H4 (cell line): Measurements from ENCODE around the gene NOTUM. TPM values are rescaled to one million over a fixed set of nuclear protein-coding genes. Genes with fewer than 3 reads are reported as not detected.

Experiments used
- DNase-seq: peaks from one replicate; pipeline ENCODE4 v3.0.0-alpha.2; 2015; ENCODE audit warnings: low spot score
- total RNA-seq: library from RNA; depleted of rRNA; stranded (reverse); fragments of >200 nt; shearing (Covaris generic); gene quantifications from 2 replicates; pipeline ENCODE4 v1.2.3, GENCODE V29; 2014

The NOTUM gene
- total RNA-seq, 1 experiment from 2014 or later = 0.45 TPM

GRCh38 chr17:81996232-81996756 lies 35.3 kb upstream of the NOTUM start:
- DNase-seq = no peak

GRCh38 chr17:81995463-81996231 lies 34.7 kb upstream of the NOTUM start:
- no peak for DNase-seq

GRCh38 chr17:81994593-81995462 lies 33.8 kb upstream of the NOTUM start:
- DNase-seq = no peak

- no peak for DNase-seq
Measured at GRCh38 chr17:81993729-81994592, 33.0 kb upstream of the NOTUM start.

GRCh38 chr17:81992306-81993102 lies 31.5 kb upstream of the NOTUM start:
- DNase-seq = no peak

GRCh38 chr17:81991684-81992305 lies 30.8 kb upstream of the NOTUM start:
- DNase-seq = peak; percentile 91

GRCh38 chr17:81990836-81991683 lies 30.1 kb upstream of the NOTUM start:
- DNase-seq = no peak

GRCh38 chr17:81987161-81987770 lies 26.3 kb upstream of the NOTUM start:
- no peak for DNase-seq

GRCh38 chr17:81986606-81987005 lies 25.6 kb upstream of the NOTUM start:
- no peak for DNase-seq

- DNase-seq = no peak
Measured at GRCh38 chr17:81984773-81985410, 23.9 kb upstream of the NOTUM start.

GRCh38 chr17:81983639-81984373 lies 22.8 kb upstream of the NOTUM start:
- DNase-seq = no peak

GRCh38 chr17:81983011-81983638 lies 22.1 kb upstream of the NOTUM start:
- DNase-seq = no peak

GRCh38 chr17:81981511-81981910 lies 20.5 kb upstream of the NOTUM start:
- peak; percentile 66 for DNase-seq

- DNase-seq = peak; percentile 70
Measured at GRCh38 chr17:81980707-81981343, 19.8 kb upstream of the NOTUM start.

GRCh38 chr17:81980122-81980521 lies 19.1 kb upstream of the NOTUM start:
- DNase-seq = no peak

GRCh38 chr17:81978524-81979298 lies 17.7 kb upstream of the NOTUM start:
- DNase-seq = no peak
